Effector CD8-positive, alpha-beta T cell (primary cell): ENCODE measurements around the gene ZNF334.

Experiments
- DNase-seq: peaks from one replicate; lab custom pipeline; 2025; lab: John Stamatoyannopoulos, UW

The ZNF334 gene

GRCh38 chr20:46485431-46485830, 27.9 kb downstream of the ZNF334 start:
- no peak for DNase-seq

GRCh38 chr20:46484954-46485353, 28.4 kb downstream of the ZNF334 start:
- no peak for DNase-seq

DNA sequence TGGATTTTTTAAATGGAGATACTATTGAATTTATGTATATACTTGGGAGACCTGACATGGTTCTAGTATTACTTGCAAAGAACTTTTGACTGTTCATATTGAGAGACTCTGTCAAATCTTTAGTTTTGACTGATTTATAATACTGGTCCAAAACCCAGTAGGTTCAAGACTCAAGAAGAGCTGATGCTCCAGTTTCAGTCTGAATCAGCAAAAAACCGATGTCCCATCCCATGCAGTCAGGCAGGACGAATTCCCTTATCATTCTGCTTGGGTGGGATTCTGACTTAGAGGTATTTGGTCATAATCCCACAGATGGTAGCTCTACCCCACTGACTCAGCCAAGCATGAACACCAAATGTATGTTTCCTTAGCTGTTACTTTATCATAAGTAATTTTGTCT, 29.5 kb downstream of the ZNF334 start:
- DNase-seq, result no peak

DNA sequence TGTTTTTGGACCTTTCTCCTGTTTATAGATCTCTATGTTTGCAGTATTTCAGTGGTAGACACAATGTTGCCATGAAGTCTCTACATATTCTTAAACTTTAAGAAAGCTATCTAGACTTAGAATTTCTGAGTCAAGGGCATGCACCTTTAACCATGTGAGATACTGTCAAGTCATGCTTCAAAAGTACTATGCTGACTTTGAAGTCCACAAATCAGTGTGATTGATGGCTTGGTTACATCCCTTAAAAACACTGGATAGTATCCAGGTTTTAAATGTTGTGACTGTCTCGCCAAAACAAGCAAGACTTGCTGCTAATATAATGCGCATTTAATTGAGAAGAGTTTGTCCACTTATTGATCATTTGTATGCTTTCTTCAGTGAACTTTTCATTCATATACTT, 30.5 kb downstream of the ZNF334 start:
- DNase-seq, result no peak

DNA sequence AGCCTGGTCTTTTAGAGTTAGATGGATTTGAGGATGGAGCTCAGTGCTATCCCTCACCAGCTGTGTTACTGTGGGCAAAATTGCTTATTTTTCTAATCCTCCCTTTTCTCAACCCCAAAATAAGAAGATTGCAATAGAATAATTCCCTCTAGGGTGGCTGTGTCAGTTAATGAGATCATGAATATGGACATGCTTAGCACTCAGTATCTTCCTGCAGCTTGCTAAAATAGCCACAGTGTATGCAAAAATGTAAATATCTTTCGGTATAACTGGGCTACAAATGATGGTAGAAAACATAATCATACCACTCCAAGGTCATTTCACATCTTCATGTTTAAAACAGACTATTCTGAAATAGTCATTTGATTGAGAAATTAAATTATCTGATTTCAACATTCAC, 35.7 kb downstream of the ZNF334 start:
- DNase-seq, result no peak

DNA sequence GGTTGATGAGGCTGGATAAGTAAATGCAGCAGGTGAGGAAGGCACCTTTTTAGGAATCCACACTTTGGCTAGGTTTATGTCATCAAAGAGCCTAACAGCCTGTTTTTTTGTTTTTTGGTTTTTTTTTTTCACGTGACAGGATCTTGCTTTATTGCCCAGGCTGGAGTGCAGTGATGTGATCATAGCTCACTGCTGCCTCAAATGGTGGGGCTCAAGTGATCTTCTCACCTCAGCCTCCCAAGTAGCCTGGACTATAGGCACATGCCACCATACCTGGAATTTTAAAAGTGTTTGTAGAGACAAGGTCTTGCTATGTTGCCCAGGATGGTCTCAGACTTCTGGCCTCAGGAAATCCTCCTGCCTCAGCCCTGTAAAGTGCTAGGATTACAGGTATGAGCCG, 36.1 kb downstream of the ZNF334 start:
- no peak for DNase-seq

- DNase-seq, result no peak
These were observed 44.9 kb downstream of the ZNF334 start for GRCh38 chr20:46468508-46468907.

DNA sequence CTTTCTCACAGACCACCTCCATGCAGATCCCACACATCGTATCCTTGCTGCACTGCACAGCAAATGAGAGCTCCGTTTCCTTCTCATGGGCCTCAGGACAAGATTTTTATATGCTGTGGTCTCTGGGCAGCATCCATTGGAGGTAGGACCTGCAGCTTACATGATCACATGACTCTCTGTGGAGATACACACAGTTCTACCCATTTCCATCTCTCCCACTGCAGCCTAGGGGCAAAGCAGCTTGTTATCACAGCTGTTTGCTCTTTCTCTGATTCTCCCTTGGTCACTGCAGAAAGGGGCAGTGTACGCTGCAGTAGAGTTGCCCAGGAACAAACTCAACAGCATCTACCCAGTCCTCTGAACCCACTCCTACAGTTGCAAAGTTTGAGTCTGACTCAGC, 48.9 kb downstream of the ZNF334 start:
- DNase-seq, result no peak

DNA sequence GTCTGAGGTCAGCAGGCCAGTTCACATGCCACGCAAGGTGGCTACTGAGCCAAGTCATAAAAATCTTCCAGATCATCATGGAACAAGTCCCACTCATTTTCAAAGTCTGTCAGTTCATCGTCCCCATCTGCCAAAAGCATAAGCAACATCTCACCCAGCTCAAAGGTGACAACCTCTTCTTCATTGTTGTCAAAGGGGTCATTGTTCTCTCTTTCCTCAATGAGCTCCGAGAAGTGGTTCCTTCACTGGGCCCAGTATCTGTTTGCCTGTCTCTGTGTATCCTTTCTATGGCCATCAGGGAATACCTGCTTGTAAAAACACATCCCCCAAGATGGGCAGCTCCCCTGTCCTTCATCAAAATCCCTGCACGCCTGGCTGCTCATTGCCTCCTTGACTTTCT, 49.5 kb downstream of the ZNF334 start:
- DNase-seq, result no peak

GRCh38 chr20:46461808-46462207, 51.6 kb downstream of the ZNF334 start:
- DNase-seq, result no peak

DNA sequence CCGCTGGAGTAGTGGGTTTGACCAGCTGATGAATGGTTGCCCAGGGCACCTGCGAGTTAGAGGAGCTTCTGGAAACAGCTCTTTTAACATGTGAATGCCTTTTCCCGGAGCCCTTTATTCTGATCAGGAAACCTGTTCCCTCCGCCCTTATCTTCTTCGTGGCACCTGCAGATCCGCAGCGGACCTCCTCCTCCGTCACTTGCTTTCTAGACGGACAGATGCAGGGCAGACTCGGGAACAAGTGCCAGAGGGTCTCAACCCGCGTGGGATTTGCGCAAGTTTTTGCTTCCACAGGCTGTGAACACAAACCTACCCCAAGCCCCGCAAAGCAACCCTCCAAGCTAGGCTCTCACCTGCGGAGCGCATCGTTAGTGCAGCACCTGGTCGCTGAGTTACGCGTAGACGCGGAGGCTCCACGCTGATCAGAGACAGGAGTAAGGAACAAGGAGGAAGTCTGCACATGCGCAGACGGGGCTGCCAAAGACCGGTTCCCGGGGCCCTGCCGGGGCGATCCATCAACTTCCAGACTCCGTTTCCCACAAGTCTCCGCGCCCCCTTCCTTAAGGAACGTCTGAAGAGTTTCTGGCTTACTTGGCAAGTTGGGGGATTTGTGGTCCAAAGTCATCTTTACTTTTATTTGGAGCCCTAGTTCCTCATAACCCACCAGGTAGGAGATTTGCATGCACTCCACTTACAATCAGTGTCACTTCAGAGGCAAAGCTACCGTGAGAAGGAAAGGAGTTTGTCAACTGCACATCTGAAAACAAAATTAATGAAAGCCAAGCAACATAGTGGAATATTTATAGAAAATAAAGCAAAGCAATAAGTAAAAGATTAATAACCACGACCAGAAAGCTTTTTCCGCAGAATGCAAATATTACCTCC, 54.3 kb downstream of the ZNF334 start:
- no peak for DNase-seq

- no peak for DNase-seq
These were observed 56.9 kb downstream of the ZNF334 start for GRCh38 chr20:46456255-46457028.

DNA sequence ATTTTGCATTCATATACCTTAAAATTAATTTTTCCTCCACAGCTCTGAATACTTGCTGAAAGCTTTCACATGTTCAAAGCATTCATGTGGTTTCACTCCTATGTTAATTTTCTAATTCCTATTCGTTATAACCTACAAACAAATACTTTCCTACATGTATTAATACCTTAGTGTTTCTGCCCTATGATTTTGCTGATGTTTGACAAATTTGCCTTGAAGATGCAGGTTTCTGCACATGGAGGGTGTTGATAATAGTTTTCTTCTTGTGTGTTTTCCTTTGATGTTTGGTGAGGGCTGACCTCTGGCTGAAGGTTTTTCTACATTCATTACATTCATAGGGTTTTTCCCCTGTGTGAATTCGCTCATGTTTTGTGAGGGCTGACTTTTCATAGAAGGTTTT, 57.6 kb downstream of the ZNF334 start:
- DNase-seq, result no peak
